Dedifferentiated amniotic fluid mesenchymal stem cell (primary cell): ENCODE measurements around the gene ASCC3.
"Not testable (repeated sequence)": the region's sequence is repeated elsewhere in the genome, so short reads cannot be mapped to it uniquely, and the experiment has no call there.

Source experiments
- DNase-seq: peaks from one replicate; pipeline ENCODE4 v3.0.0-alpha.2; 2016; ENCODE audit errors: extremely low spot score

Gene ASCC3

DNA sequence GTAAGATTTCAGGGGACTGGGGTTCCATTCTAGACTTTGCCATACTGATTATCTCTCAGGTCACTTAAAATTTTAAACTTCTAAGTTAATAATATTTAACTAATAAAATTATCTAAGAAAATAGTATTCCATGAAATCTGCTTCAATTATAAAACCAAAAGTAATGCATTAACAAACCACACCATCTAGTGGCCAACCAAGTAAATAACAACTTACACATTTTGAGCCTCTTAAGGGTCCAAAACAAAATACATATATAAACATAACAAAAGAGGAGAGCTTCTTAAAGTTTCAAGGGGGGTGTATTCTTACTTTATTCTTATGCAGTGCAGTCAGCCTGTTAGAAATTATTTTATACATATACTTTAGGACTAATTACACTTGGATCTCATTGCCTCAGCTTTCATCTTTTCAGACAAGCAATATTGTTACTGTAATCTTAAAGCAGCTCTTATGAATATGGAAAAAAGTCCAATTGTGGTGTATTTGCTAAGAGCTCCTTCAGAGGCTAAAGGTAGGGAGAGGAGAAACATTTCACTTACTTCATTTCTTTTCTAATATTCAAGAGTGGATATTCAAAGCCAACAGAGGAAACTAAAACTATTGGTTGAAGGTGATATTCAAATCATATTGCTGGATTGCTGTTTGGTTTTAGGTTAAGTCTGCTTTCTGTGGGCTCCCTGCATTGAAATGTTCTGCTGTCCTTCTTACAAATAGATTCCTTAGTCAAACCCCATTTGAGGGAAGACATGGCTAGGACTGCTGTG, 216.7 kb downstream of the ASCC3 start:
- DNase-seq = peak; percentile 35

GRCh38 chr6:100663219-100663863, 217.8 kb downstream of the ASCC3 start:
- DNase-seq = peak; percentile 56

DNA sequence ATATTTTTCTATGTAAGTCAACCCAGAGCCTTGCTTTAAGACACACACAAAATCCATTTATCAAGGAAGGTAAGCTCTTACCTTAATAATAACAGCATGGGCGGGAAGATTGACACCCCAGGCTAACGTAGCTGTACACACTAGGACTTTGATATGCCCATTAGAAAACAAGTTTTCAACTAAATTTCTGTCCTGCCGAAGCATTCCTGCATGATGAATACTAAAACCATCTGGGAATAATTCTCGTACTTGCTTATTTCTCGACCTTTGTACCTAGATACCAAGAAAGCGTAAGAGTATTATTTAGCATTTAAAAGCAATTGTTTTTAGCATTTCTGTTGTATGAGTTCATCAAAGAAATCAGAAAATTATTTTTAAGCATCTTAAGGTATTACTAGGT, 218.9 kb downstream of the ASCC3 start:
- DNase-seq = no peak

DNA sequence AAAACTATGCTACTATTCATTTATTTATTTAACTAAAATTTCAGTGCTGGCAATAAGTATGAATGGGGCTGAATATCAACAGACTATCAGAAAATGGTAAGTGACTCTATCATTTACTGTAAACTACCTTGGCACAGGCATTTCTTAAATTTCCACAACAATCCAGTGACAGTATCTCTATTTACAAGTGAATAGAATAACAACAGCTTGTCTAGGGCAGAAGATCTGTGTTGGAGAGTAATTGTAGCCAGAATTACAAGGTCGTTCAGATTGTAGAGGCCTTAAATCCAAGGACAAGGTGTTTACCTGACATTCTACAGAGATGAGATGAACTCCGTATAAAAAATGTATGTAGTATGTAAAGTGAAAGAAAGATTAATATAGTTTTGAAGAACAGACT, 222.6 kb downstream of the ASCC3 start:
- DNase-seq = no peak

DNA sequence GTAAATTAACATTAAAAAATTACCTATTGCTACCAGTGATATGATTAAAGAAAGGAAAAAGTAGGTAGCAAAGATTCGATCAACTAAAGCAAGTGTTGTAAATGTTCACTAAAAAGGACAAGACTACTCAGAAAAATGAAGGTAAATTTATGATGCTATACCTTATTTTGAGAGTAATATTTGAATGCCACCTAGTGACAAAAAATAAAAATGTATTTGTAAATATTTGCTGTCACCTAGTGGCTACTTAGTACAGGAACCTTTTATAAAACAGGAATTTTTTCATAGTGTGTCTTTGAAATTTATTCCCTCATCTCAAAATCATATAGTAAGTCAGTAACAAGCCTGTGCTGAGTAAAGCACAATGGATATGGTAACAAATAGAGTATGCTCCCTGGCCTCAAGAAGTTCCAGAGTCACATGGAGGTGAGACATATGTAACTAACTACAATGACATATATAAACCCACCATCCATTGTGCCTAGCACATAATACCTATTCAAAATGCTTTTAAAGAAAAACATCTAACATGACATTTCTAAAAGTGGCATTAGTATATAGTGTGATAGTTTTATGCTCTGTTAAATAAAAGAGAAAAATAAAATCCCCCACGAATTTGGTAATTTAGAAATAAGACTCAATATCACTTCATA, 223.3 kb downstream of the ASCC3 start:
- DNase-seq = peak; percentile 43

DNA sequence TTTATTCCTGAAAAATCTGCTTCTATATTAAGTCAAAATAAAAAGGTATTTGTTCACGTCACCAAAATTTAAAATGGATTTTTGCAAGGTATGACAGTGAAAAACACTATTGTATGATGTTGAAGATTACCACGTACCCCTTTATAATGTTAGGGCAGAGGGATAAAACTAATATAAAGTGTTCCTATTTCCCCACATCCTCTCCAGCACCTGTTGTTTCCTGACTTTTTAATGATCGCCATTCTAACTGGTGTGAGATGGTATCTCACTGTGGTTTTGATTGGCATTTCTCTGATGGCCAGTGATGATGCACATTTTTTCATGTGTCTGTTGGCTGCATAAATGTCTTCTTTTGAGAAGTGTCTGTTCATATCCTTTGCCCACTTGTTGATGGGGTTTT, 240.0 kb downstream of the ASCC3 start:
- not testable (repeated sequence) for DNase-seq

- peak; percentile 78 for DNase-seq
Measured at GRCh38 chr6:100633096-100633777, 247.9 kb downstream of the ASCC3 start.

DNA sequence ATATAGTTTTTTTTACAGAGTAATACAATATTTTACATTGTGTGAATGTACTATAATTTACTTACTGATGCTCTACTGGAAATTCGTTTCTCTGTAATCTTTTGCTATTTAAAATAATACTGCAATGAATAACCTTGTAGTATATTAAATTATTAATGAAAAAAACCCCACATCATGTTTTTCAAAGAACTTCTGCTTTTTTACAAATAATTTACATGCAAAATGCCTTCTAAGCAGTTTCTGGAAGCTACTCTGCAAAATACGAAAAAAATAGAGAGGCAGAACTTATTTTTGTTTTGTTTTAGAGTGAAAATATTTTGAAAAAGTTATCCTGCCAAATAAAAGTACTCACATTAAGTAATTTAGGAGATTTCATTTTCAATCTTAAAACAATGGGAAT, 250.6 kb downstream of the ASCC3 start:
- no peak for DNase-seq

DNA sequence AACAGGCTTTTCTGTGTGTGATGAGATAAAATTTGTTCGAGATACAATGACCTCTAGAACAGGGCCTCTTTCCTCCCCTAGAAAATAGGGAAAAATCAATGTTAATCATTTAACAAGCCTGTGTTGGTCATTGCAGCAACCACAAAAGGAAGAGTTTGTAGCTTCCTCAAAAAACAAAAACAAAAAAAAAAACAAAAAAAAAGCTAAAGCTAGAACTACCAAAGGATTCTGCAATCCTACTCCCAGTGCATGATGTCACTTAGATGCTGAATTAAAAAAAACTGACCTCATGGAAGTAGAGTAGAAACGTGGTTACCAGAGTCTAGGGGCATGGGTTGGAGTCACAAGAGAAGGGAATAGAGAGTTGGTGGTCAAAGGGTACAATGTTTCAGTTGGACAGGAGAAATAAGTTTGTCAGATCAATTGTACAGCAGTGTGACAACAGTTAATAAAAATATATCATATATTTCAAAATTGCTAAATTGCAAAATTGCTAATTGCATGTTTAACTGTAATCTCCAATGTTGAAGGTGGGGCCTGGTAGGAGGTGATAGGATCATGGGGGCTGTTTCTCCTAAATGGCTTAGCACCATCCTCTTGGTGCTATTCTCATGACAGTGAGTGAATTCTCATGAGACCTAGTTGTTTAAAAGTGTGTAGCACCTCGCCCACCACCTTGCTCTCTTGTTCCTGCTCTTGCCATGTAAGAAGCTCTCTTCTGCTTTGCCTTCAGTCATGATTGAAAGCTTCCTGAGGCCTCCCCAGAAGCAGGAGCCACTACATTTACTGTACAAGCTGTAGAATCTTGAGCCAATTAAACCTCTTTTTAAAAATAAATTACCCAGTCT, 253.0 kb downstream of the ASCC3 start:
- DNase-seq = no peak

- no peak for DNase-seq
Measured at GRCh38 chr6:100626721-100627120, 254.4 kb downstream of the ASCC3 start.

- peak; percentile 24 for DNase-seq
Measured at GRCh38 chr6:100622907-100623692, 258.0 kb downstream of the ASCC3 start.

DNA sequence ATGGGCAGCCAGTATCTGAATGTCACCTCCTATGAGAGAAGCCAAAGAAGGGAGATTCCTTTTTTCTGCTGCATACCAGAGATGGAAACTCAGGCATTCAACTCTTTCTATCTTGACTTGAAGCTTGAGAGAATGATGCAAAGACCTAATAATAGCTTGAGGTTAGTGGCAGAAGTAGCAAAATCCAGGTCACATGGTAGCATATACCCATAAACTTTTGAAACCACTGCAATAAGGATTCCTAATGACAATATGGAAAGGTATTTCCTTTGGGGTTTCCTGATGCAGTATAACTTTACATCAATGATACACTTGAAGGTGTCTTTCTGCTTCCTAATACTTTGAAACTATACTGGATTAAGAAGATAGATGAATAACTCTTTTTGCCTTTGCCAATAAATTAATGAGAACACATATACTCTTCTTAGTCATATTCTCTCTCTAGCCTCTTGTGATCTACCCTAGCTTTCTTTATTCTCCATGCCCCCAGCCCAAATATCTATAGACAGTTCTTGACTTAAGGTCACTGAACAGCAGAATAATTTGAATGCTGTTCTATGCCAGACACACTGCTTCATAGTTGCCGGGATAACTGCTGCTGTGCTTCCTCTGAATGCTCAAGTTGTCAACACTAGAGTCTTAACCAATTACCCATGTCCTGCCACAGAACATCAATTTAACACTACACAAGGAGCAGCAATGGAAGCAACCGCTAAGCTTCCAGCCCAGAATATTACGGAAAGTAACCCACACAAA, 260.9 kb downstream of the ASCC3 start:
- peak; percentile 32 for DNase-seq

- no peak for DNase-seq
Measured at GRCh38 chr6:100618351-100618671, 262.8 kb downstream of the ASCC3 start.

GRCh38 chr6:100617633-100618350, 263.3 kb downstream of the ASCC3 start:
- DNase-seq = no peak

DNA sequence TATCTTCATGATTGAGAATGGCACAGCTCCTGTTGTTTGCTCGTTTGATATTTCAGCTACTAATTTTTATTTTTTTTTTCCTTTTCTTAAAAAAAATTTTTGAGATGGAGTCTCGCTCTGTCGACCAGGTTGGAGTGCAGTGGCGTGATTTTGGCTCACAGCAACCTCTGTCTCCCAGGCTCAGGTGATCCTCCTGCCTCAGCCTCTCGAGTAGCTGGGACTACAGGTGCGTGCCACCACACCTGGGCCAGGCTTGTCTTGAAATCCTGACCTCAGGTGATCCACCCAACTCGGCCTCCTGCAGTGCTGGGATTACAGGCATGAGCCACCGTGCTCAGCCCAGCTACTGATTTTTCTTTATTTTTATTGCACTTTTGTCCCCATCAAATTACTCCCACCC, 266.2 kb downstream of the ASCC3 start:
- no peak for DNase-seq

DNA sequence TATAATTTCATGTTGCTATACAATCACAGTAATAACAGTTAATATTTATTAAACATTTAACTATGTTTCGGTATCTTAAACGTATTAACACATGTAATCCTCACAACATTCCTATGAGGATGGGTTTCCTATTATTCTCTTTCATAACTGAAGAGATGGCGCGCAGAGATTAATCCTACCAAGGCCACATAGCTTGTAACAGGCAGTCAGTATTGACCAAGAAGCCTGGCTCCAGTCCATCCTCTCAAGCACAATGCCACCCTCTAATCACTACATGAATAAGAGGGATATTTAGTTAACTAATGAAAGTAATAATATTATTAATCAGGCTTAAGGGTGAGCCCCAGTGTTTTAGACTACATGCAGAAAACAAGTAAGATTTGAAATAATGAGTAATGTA, 266.7 kb downstream of the ASCC3 start:
- no peak for DNase-seq

GRCh38 chr6:100613656-100614055, 267.5 kb downstream of the ASCC3 start:
- DNase-seq = no peak

DNA sequence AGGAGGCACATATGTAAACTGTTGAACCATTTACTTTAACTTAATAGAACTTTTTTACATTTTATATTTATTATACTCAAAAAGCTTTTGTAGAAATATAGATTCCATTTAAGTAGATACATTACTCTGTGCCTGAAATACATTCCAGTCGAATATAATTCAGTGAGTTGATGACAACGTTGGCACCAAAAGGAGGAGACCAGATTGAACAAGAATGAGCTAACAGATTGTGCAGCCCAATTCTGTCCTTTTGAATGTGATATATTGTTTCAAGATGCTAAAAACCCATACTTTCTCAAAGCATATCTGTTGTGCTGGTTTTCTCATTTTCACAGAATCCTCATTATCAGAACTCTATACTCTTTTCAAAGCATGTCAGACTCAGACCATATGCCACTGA, 269.0 kb downstream of the ASCC3 start:
- no peak for DNase-seq

DNA sequence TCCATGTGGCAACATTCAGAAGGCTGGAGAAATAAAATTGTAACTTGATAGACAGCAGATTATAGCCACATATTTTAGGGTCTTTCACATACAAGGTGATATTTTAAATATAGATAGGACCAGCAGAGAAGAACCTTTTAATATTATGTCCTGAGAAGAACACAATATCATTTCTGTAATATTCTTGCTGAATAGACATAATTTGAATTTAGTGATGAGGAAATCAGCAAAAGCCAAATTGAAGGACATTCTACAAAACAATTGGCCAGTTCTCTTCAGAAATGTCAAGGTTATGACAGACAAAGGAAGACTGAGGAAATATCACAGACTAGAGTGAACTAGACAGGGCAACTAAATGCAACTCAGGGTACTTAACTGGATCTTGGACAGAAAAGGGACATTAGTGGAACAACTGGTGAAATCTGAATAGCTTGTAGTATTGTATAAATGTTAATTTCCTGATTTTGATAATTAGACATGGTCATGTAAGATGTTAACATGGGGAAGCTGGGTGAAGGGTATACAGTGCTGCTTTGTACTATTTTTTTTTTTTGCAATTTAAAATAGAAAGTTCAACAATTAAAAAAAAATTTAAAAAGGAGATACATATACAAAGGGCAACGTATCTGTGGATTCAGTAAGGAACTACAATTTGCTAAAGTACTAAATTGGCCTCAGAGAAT, 281.9 kb downstream of the ASCC3 start:
- no peak for DNase-seq
